KMS-11 (cell line): Measurements from ENCODE around the gene B9D2.
A peak's percentile ranks its signal among the peaks of the same experiment; 100 is the strongest.

Experiments used
- H2AFZ ChIP-seq: fragments of 200-600 bp; sonication (generic); 2 replicates; pipeline ENCODE4 v1.6.1; 2016; ENCODE audit warnings: antibody characterized with exemption, mixed run types, low read depth
- H3K27ac ChIP-seq: fragments of 200-600 bp; sonication (generic); 2 replicates; pipeline ENCODE4 v1.6.1; 2016; ENCODE audit warnings: mild to moderate bottlenecking, mixed run types
- H3K27me3 ChIP-seq: fragments of 200-600 bp; sonication (generic); 2 replicates; pipeline ENCODE4 v1.6.1; 2017; ENCODE audit warnings: mild to moderate bottlenecking, low read depth, mixed run types, moderate library complexity; ENCODE audit not compliant: insufficient read depth
- H3K36me3 ChIP-seq: fragments of 200-600 bp; sonication (generic); 2 replicates; pipeline ENCODE4 v1.6.1; 2017; ENCODE audit warnings: mild to moderate bottlenecking, mixed run types; ENCODE audit not compliant: insufficient read depth
- H3K4me1 ChIP-seq: fragments of 200-600 bp; sonication (generic); 2 replicates; pipeline ENCODE4 v1.6.1; 2016; ENCODE audit warnings: mild to moderate bottlenecking, low read depth, mixed run types; ENCODE audit not compliant: poor library complexity, severe bottlenecking
- H3K4me2 ChIP-seq: fragments of 200-600 bp; sonication (generic); 2 replicates; pipeline ENCODE4 v1.7.0; 2016; ENCODE audit warnings: mild to moderate bottlenecking, mixed run types
- H3K4me3 ChIP-seq: fragments of 200-600 bp; sonication (generic); IDR thresholded peaks from 2 replicates; pipeline ENCODE4 v1.6.1; 2017; ENCODE audit warnings: low read depth, low read length, mixed read lengths; ENCODE audit not compliant: insufficient read depth
- H3K79me2 ChIP-seq: fragments of 200-600 bp; sonication (generic); 2 replicates; pipeline ENCODE4 v1.6.1; 2016; ENCODE audit warnings: low read depth, mixed run types; ENCODE audit not compliant: insufficient read depth
- H3K9ac ChIP-seq: fragments of 200-600 bp; sonication (generic); 2 replicates; pipeline ENCODE4 v1.6.1; 2016; ENCODE audit warnings: mild to moderate bottlenecking, mixed run types
- H4K20me1 ChIP-seq: fragments of 200-600 bp; sonication (generic); 2 replicates; pipeline ENCODE4 v1.6.1; 2016; ENCODE audit warnings: mild to moderate bottlenecking, mixed run types; ENCODE audit not compliant: insufficient read depth
- TF ChIP-seq, protein P1 (sequence below): fragments of 200-600 bp; sonication (generic); conservative IDR thresholded peaks from 2 replicates; pipeline ENCODE4 v1.6.1; 2017; ENCODE audit warnings: low read depth, mild to moderate bottlenecking, antibody characterized with exemption, low read length, moderate library complexity, mixed read lengths

The B9D2 gene

GRCh38 chr19:41328842-41329225 lies 35.1 kb downstream of the B9D2 start:
- Histone ChIP-seq H3K4me2 (no peak overlapping the region), H2AFZ (no peak overlapping the region), H3K9ac (no peak overlapping the region), H3K27ac (peak overlapping the region; percentile 88; the same call in 1 of the 2 replicates), H3K79me2 (peaks cover 23% of the 10 kb centered on the region), H3K4me3 (no peak overlapping the region), H3K4me1 (peaks cover 41% of the 10 kb centered on the region), H3K27me3 (no peaks in the 10 kb centered on the region), H3K36me3 (no peaks in the 10 kb centered on the region; the same call in 1 of the 2 replicates), H4K20me1 (no peaks in the 10 kb centered on the region)
- TF ChIP-seq, protein P1, sequence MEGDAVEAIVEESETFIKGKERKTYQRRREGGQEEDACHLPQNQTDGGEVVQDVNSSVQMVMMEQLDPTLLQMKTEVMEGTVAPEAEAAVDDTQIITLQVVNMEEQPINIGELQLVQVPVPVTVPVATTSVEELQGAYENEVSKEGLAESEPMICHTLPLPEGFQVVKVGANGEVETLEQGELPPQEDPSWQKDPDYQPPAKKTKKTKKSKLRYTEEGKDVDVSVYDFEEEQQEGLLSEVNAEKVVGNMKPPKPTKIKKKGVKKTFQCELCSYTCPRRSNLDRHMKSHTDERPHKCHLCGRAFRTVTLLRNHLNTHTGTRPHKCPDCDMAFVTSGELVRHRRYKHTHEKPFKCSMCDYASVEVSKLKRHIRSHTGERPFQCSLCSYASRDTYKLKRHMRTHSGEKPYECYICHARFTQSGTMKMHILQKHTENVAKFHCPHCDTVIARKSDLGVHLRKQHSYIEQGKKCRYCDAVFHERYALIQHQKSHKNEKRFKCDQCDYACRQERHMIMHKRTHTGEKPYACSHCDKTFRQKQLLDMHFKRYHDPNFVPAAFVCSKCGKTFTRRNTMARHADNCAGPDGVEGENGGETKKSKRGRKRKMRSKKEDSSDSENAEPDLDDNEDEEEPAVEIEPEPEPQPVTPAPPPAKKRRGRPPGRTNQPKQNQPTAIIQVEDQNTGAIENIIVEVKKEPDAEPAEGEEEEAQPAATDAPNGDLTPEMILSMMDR = no peak

GRCh38 chr19:41328157-41328841 lies 35.6 kb downstream of the B9D2 start:
- peak overlapping the region; percentile 88 for H3K27ac ChIP-seq
- H2AFZ ChIP-seq = no peak overlapping the region
- peak overlapping the region; percentile 86; the same call in 1 of the 2 replicates for H3K9ac ChIP-seq
- no peaks in the 10 kb centered on the region for H3K27me3 ChIP-seq
- no peaks in the 10 kb centered on the region; the same call in 1 of the 2 replicates for H3K36me3 ChIP-seq
- peaks cover 19% of the 10 kb centered on the region for H3K79me2 ChIP-seq
- H3K4me2 ChIP-seq = peak overlapping the region; percentile 87
- TF ChIP-seq, protein P1 = no peak
- no peaks in the 10 kb centered on the region for H4K20me1 ChIP-seq
- H3K4me1 ChIP-seq = peaks cover 41% of the 10 kb centered on the region
- H3K4me3 ChIP-seq = no peak overlapping the region

GRCh38 chr19:41327576-41328156 lies 36.3 kb downstream of the B9D2 start:
- H2AFZ ChIP-seq = peak overlapping the region; percentile 39; the same call in 1 of the 2 replicates
- H3K79me2 ChIP-seq = peaks cover 19% of the 10 kb centered on the region
- peak overlapping the region; percentile 87 for H3K4me2 ChIP-seq
- no peak overlapping the region for H3K4me3 ChIP-seq
- H3K36me3 ChIP-seq = no peaks in the 10 kb centered on the region; the same call in 1 of the 2 replicates
- peak overlapping the region; percentile 86 for H3K9ac ChIP-seq
- peak overlapping the region; percentile 88 for H3K27ac ChIP-seq
- TF ChIP-seq, protein P1 = no peak
- H4K20me1 ChIP-seq = no peaks in the 10 kb centered on the region
- H3K27me3 ChIP-seq = no peaks in the 10 kb centered on the region
- H3K4me1 ChIP-seq = peaks cover 41% of the 10 kb centered on the region

DNA sequence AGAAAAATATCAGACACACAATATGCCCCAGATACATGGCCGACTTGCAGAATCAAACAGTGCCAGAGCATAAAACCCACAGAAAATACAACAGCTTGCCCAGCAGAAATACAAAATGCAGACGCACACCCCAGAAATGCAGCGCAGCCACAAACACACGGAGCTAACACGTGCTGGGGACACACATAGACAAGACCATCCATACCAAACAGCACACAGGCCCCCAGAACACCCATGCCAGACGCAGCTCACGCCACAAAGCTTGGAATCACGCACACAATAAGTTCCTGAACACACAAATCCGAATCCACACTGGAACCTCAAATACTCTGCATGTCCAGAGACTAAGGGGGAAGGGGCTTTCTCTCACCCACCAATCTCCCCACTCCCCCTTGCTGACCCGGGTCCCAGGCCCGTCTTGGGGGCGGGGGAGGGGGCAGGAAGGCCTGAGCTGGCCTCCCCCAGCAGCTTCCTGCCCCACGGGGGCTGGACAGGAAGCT lies 36.8 kb downstream of the B9D2 start:
- Histone ChIP-seq H3K36me3 (no peaks in the 10 kb centered on the region; the same call in 1 of the 2 replicates), H3K9ac (peak overlapping the region; percentile 86), H3K27me3 (no peaks in the 10 kb centered on the region), H3K4me2 (peak overlapping the region; percentile 87), H3K4me1 (peaks cover 41% of the 10 kb centered on the region), H3K4me3 (no peak overlapping the region), H3K27ac (peak overlapping the region; percentile 88), H3K79me2 (peaks cover 15% of the 10 kb centered on the region), H4K20me1 (no peaks in the 10 kb centered on the region), H2AFZ (peak overlapping the region; percentile 39; the same call in 1 of the 2 replicates)
- TF ChIP-seq, protein P1 = no peak
